Thoracic aorta (tissue), 2 donors: Measurements from ENCODE around the gene TPK1. TPM values are rescaled to one million over a fixed set of nuclear protein-coding genes. Genes with fewer than 3 reads are reported as not detected.
"Not testable (repeated sequence)": the region's sequence is repeated elsewhere in the genome, so short reads cannot be mapped to it uniquely, and the experiment has no call there.

Experiments
- ATAC-seq: fragments of 150-250 bp; one replicate; pipeline ENCODE4 v1.8.0; 2017; ENCODE audit warnings: low read depth; ENCODE audit not compliant: insufficient number of reproducible peaks, low FRiP score
- DNase-seq: peaks from one replicate; pipeline ENCODE4 v3.0.0-alpha.2; 2020; ENCODE audit warnings: low spot score
- H3K27ac ChIP-seq, 2 donors: fragments of 200-600 bp; sonication (generic); 1 replicate in 1 of 2; 2 replicates in 1 of 2; pipeline ENCODE4 v1.5.1; 2016; ENCODE audit warnings: mild to moderate bottlenecking in 2 of 2, moderate library complexity in 2 of 2
- H3K27me3 ChIP-seq: fragments of 200-600 bp; sonication (generic); replicated peaks from 2 replicates; pipeline ENCODE4 v1.6.0; 2016; ENCODE audit warnings: mild to moderate bottlenecking; ENCODE audit not compliant: insufficient read depth
- H3K36me3 ChIP-seq: fragments of 200-600 bp; sonication (generic); one replicate; pipeline ENCODE4 v1.5.1; 2016
- H3K4me1 ChIP-seq, 2 donors: fragments of 200-600 bp; sonication (generic); 1 replicate in 1 of 2; 2 replicates in 1 of 2; pipeline versions ENCODE4 v1.5.1 to v1.6.0; 2016; ENCODE audit warnings: low read depth in 2 of 2, mild to moderate bottlenecking in 1 of 2; ENCODE audit not compliant: control insufficient read depth in 1 of 2
- H3K4me3 ChIP-seq: fragments of 200-600 bp; sonication (generic); 2 replicates; pipeline ENCODE4 v1.5.1; 2016; ENCODE audit warnings: mild to moderate bottlenecking
- H3K9me3 ChIP-seq: fragments of 200-600 bp; sonication (generic); 2 replicates; pipeline ENCODE4 v1.5.1; 2016
- CTCF ChIP-seq: fragments of 200-600 bp; sonication (generic); IDR thresholded peaks from one replicate; pipeline ENCODE4 v1.5.1; 2019; ENCODE audit warnings: antibody characterized with exemption
- total RNA-seq, 2 donors: library from RNA; depleted of rRNA; stranded (reverse); fragments of >200 nt; gene quantifications; one replicate each; pipeline versions ENCODE4 v1.1.0 to v1.2.3, GENCODE V29; 2016

TPK1 gene
- total RNA-seq, 2 donors from 2014 or later, result 13.3 to 21.2 TPM

- ATAC-seq (peak; percentile 64), DNase-seq (no peak)
- Histone ChIP-seq H3K36me3 (no peaks in the 10 kb centered on the region), H3K9me3 (no peaks in the 10 kb centered on the region), H3K4me1 (peaks cover 16 to 46% of the 10 kb centered on the region in 2 donors), H3K27ac (peak overlapping the region; percentile 53 to 59), H3K27me3 (no peaks in the 10 kb centered on the region), H3K4me3 (peak overlapping the region; percentile 49)
- no peak for TF ChIP-seq CTCF
Observed at GRCh38 chr7:144731661-144732351, 104.0 kb downstream of the TPK1 start.

GRCh38 chr7:144730224-144730623 is 105.6 kb downstream of the TPK1 start:
- no peaks in the 10 kb centered on the region for H3K27me3 ChIP-seq
- H3K9me3 ChIP-seq, result no peaks in the 10 kb centered on the region
- no peaks in the 10 kb centered on the region for H3K36me3 ChIP-seq
- peaks cover 22 to 47% of the 10 kb centered on the region in 2 donors for H3K4me1 ChIP-seq
- no peak for TF ChIP-seq CTCF
- no peak for DNase-seq
- ATAC-seq, result no peak
- H3K4me3 ChIP-seq, result no peak overlapping the region
- no peak overlapping the region for H3K27ac ChIP-seq

- no peak for ATAC-seq
- DNase-seq, result no peak
- H3K4me1 ChIP-seq, result peaks cover 24 to 49% of the 10 kb centered on the region in 2 donors
- no peak overlapping the region for H3K27ac ChIP-seq
- H3K9me3 ChIP-seq, result no peaks in the 10 kb centered on the region
- H3K36me3 ChIP-seq, result no peaks in the 10 kb centered on the region
- no peak overlapping the region for H3K4me3 ChIP-seq
- H3K27me3 ChIP-seq, result no peaks in the 10 kb centered on the region
- no peak for TF ChIP-seq CTCF
Observed at GRCh38 chr7:144729226-144729625, 106.6 kb downstream of the TPK1 start.

GRCh38 chr7:144728551-144728950 is 107.3 kb downstream of the TPK1 start:
- no peak for DNase-seq
- H3K36me3 ChIP-seq, result no peaks in the 10 kb centered on the region
- no peak overlapping the region for H3K27ac ChIP-seq
- H3K4me1 ChIP-seq, result peaks cover 24 to 49% of the 10 kb centered on the region in 2 donors
- no peaks in the 10 kb centered on the region for H3K27me3 ChIP-seq
- no peak for ATAC-seq
- no peak overlapping the region for H3K4me3 ChIP-seq
- no peak for TF ChIP-seq CTCF
- no peaks in the 10 kb centered on the region for H3K9me3 ChIP-seq

- H3K4me3 ChIP-seq, H3K36me3 ChIP-seq, DNase-seq, H3K9me3 ChIP-seq, H3K27ac ChIP-seq, ATAC-seq, H3K27me3 ChIP-seq: not testable (repeated sequence)
- H3K4me1 ChIP-seq, result peaks cover 24 to 41% of the 10 kb centered on the region in 2 donors
Observed at GRCh38 chr7:144726840-144727239, 109.0 kb downstream of the TPK1 start.

GRCh38 chr7:144725070-144725469 is 110.8 kb downstream of the TPK1 start:
- no peak for DNase-seq
- Histone ChIP-seq H3K27ac (no peak overlapping the region), H3K4me1 (peaks cover 16 to 28% of the 10 kb centered on the region in 2 donors), H3K9me3 (no peaks in the 10 kb centered on the region), H3K4me3 (peak overlapping the region; percentile 57), H3K36me3 (no peaks in the 10 kb centered on the region), H3K27me3 (no peaks in the 10 kb centered on the region)
- ATAC-seq, result no peak
- TF ChIP-seq CTCF, result no peak
